ENCODE measurements around the gene FAXDC2. TPM values are rescaled to one million over a fixed set of nuclear protein-coding genes. Genes with fewer than 3 reads are reported as not detected.
A peak's percentile ranks its signal among the peaks of the same experiment; 100 is the strongest.

Gene FAXDC2
- total RNA-seq, 4 donors from 2014 or later, result 57.6 to 154 (median 75.8) TPM

DNA sequence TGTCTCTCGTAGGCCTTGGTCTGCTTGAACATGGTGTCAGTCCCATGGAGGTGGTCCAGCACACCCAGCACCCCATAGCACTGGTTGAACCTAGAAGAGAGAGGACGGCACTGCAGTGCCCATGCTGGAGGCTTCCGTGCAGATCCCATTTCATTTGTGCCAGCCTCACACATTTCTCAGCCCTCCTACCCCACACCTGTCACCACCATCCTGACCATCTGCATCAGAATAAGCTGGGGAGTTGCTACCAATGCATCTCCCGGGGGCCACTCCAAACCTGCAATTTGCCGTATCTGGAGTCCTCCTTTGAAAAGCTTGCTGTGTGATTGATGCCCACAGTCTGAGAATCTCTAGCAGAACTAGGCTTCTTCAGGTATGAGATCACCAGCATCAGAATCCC is 30.0 kb downstream of the FAXDC2 start:
- no peak for TF ChIP-seq EP300 (IDR thresholded peaks at IDR 0.05)
- TF ChIP-seq POLR2A (IDR thresholded peaks at IDR 0.05), result no peak
- TF ChIP-seq, protein P1, sequence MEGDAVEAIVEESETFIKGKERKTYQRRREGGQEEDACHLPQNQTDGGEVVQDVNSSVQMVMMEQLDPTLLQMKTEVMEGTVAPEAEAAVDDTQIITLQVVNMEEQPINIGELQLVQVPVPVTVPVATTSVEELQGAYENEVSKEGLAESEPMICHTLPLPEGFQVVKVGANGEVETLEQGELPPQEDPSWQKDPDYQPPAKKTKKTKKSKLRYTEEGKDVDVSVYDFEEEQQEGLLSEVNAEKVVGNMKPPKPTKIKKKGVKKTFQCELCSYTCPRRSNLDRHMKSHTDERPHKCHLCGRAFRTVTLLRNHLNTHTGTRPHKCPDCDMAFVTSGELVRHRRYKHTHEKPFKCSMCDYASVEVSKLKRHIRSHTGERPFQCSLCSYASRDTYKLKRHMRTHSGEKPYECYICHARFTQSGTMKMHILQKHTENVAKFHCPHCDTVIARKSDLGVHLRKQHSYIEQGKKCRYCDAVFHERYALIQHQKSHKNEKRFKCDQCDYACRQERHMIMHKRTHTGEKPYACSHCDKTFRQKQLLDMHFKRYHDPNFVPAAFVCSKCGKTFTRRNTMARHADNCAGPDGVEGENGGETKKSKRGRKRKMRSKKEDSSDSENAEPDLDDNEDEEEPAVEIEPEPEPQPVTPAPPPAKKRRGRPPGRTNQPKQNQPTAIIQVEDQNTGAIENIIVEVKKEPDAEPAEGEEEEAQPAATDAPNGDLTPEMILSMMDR (IDR thresholded peaks at IDR 0.05), result no peak
- H3K4me3 ChIP-seq, result no peak overlapping the region
- DNase-seq (ENCODE audit: low spot score in 2 of 2), result no peak
- no peaks in the 10 kb centered on the region for H3K9me3 ChIP-seq
- peaks cover 0 to 14% (median 0%) of the 10 kb centered on the region in 4 donors for H3K4me1 ChIP-seq
- no peak overlapping the region for H3K27ac ChIP-seq
- WGBS, 2 donors, result 84 to 92% methylated on average over 5 of the region's 5 CpGs
- H3K27me3 ChIP-seq, result no peaks in the 10 kb centered on the region
- H3K36me3 ChIP-seq, result peaks cover 0 to 94% (median 7%) of the 10 kb centered on the region in 3 donors

GRCh38 chr5:154819546-154819945 is 30.9 kb downstream of the FAXDC2 start:
- Histone ChIP-seq H3K27me3 (no peaks in the 10 kb centered on the region), H3K9me3 (no peaks in the 10 kb centered on the region), H3K36me3 (peaks cover 0 to 100% (median 9%) of the 10 kb centered on the region in 3 donors), H3K27ac (peak overlapping the region in 2 of 4 donors; percentile 43 to 68), H3K4me3 (no peak overlapping the region), H3K4me1 (peaks cover 0 to 14% (median 0%) of the 10 kb centered on the region in 4 donors)
- TF ChIP-seq EP300 (IDR thresholded peaks at IDR 0.05), result no peak
- TF ChIP-seq POLR2A (IDR thresholded peaks at IDR 0.05), result no peak
- TF ChIP-seq, protein P1 (IDR thresholded peaks at IDR 0.05), result no peak
- no peak for DNase-seq (ENCODE audit: low spot score in 2 of 2)
- WGBS, 2 donors, result 71 to 75% methylated on average over 7 of the region's 7 CpGs

GRCh38 chr5:154818471-154819116 is 31.8 kb downstream of the FAXDC2 start:
- TF ChIP-seq, protein P1 (IDR thresholded peaks at IDR 0.05), result no peak
- TF ChIP-seq EP300 (IDR thresholded peaks at IDR 0.05) (no peak), POLR2A (IDR thresholded peaks at IDR 0.05) (no peak)
- no peaks in the 10 kb centered on the region for H3K27me3 ChIP-seq
- WGBS, 2 donors, result 65 to 76% methylated on average over 2 of the region's 2 CpGs
- H3K9me3 ChIP-seq, result no peaks in the 10 kb centered on the region
- H3K36me3 ChIP-seq, result peaks cover 0 to 100% (median 11%) of the 10 kb centered on the region in 3 donors
- H3K4me3 ChIP-seq, result no peak overlapping the region
- H3K27ac ChIP-seq, result peak overlapping the region in 2 of 4 donors; percentile 43 to 68
- H3K4me1 ChIP-seq, result peaks cover 0 to 14% (median 0%) of the 10 kb centered on the region in 4 donors
- no peak for DNase-seq (ENCODE audit: low spot score in 2 of 2)

- Histone ChIP-seq H3K4me1 (peaks cover 0 to 14% (median 0%) of the 10 kb centered on the region in 4 donors), H3K9me3 (no peaks in the 10 kb centered on the region), H3K27ac (peak overlapping the region in 1 of 4 donors; percentile 43), H3K27me3 (no peaks in the 10 kb centered on the region), H3K4me3 (no peak overlapping the region), H3K36me3 (peaks cover 3 to 100% (median 17%) of the 10 kb centered on the region in 3 donors)
- WGBS, 2 donors, result 77 to 86% methylated on average over 6 of the region's 6 CpGs
- DNase-seq (ENCODE audit: low spot score in 2 of 2), result no peak
- TF ChIP-seq POLR2A (IDR thresholded peaks at IDR 0.05), result no peak
- TF ChIP-seq, protein P1 (IDR thresholded peaks at IDR 0.05), result no peak
- no peak for TF ChIP-seq EP300 (IDR thresholded peaks at IDR 0.05)
Observed at GRCh38 chr5:154817815-154818214, 32.6 kb downstream of the FAXDC2 start.

DNA sequence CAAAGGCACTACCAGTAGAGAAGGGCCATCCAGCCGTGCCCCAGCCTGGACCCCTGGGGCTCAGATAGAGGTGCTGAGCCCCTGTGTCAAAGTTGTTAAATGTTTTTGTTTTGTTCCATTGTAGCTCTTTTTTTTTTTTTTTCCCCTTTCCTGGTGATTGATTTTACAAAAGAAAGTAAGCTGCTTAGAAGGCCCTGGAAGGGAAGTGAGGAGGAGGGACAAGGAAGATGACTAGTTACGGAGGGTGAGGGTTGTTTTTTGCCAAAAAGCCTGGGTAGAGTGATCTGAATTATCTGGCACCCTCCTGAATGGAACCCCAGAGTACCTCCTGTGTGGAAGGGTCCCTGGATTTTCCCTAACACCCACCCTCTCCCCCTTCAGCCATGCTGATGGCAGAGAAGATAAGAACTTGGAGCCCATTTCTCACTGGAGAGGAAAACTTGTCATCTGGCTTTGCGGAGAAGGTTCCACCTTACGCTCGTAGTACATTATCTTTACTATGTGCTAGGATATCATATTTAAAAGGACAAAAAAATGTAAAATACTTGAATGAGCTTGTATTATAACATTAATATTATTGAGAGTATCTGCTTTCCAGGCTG is 33.4 kb downstream of the FAXDC2 start:
- no peak for TF ChIP-seq POLR2A (IDR thresholded peaks at IDR 0.05)
- TF ChIP-seq EP300 (IDR thresholded peaks at IDR 0.05), result no peak
- TF ChIP-seq, protein P1 (IDR thresholded peaks at IDR 0.05), result no peak
- Histone ChIP-seq H3K4me1 (peaks cover 0 to 16% (median 0%) of the 10 kb centered on the region in 4 donors), H3K27ac (peak overlapping the region in 2 of 4 donors; percentile 2 to 10), H3K9me3 (no peaks in the 10 kb centered on the region), H3K27me3 (no peaks in the 10 kb centered on the region), H3K4me3 (no peak overlapping the region), H3K36me3 (peaks cover 3 to 96% (median 17%) of the 10 kb centered on the region in 3 donors)
- WGBS, 2 donors, result 79 to 85% methylated on average over 5 of the region's 5 CpGs
- no peak for DNase-seq (ENCODE audit: low spot score in 2 of 2)
